ENCODE measurements around the gene SPTBN4.

DNA sequence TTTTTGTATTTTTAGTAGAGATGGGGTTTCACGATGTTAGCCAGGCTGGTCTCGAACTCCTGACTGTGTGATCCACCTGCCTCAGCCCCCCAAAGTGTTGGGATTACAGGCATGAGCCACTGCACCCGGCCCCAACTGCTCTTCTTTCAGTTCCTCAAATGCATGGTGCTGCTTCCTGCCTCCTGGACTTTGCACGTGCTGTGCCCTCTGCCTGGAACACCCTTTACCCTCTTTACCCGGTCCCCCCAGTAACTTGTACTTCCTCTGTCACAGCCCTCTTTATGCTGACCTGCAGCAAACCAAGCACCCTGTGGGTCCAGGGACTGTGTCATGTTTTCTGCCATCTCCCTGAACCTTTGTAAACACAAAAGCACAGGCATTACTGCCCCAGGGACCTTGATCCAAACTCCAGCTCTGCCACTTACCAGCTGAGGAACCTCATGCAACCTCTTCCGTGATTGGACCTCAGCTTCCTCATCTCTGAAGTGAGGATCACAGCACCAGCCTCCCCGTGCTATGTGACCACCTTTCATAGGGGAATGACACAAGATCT is 5.1 kb upstream of the SPTBN4 start:
- TF ChIP-seq, protein P1, sequence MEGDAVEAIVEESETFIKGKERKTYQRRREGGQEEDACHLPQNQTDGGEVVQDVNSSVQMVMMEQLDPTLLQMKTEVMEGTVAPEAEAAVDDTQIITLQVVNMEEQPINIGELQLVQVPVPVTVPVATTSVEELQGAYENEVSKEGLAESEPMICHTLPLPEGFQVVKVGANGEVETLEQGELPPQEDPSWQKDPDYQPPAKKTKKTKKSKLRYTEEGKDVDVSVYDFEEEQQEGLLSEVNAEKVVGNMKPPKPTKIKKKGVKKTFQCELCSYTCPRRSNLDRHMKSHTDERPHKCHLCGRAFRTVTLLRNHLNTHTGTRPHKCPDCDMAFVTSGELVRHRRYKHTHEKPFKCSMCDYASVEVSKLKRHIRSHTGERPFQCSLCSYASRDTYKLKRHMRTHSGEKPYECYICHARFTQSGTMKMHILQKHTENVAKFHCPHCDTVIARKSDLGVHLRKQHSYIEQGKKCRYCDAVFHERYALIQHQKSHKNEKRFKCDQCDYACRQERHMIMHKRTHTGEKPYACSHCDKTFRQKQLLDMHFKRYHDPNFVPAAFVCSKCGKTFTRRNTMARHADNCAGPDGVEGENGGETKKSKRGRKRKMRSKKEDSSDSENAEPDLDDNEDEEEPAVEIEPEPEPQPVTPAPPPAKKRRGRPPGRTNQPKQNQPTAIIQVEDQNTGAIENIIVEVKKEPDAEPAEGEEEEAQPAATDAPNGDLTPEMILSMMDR (conservative IDR thresholded peaks at IDR 0.05 in 1 of 2, IDR thresholded peaks at IDR 0.05 in 1 of 2; ENCODE audit: low read depth in 1 of 2, low read length in 2 of 2): no peak
- TF ChIP-seq EZH2 (IDR thresholded peaks at IDR 0.05; ENCODE audit: low read length, missing control alignments): no peak

All from fibroblast of lung (primary cell).